SK-N-MC (cell line): ENCODE results near the gene SPINK7.
"Not testable (repeated sequence)": the region's sequence is repeated elsewhere in the genome, so short reads cannot be mapped to it uniquely, and the experiment has no call there.

Source experiments
- DNase-seq: peaks from one replicate; pipeline ENCODE4 v3.0.0-alpha.2; 2011; ENCODE audit warnings: low read depth, low spot score
- H3K27ac ChIP-seq: fragments of 200-600 bp; sonication (generic); 2 replicates; pipeline ENCODE4 v1.5.1; 2016; ENCODE audit warnings: mixed run types
- H3K36me3 ChIP-seq: fragments of 200-600 bp; sonication (generic); 2 replicates; pipeline ENCODE4 v1.6.1; 2017; ENCODE audit warnings: antibody characterized with exemption, low read length, mixed read lengths; ENCODE audit not compliant: insufficient read depth
- H3K4me3 ChIP-seq: fragments of 200-600 bp; sonication (generic); 2 replicates; pipeline ENCODE4 v1.5.1; 2016
- H3K9ac ChIP-seq: fragments of 200-600 bp; sonication (generic); 2 replicates; pipeline ENCODE4 v1.8.0; 2017; ENCODE audit warnings: mixed run types, mixed read lengths; ENCODE audit not compliant: insufficient read length
- H3K9me3 ChIP-seq: fragments of 200-600 bp; sonication (generic); 2 replicates; pipeline ENCODE4 v1.6.1; 2017; ENCODE audit warnings: low read depth, mild to moderate bottlenecking, antibody characterized with exemption, low read length, moderate library complexity, mixed read lengths
- EZH2 ChIP-seq: fragments of 200-600 bp; sonication (generic); IDR thresholded peaks from one replicate; pipeline ENCODE4 v1.6.1; 2017; ENCODE audit warnings: antibody characterized with exemption
- FOXP2 ChIP-seq: optimal IDR thresholded peaks from 2 replicates; pipeline ENCODE3; 2011; ENCODE audit warnings: mild to moderate bottlenecking, moderate library complexity; ENCODE audit not compliant: insufficient read depth; ENCODE audit errors: extremely low read length, control extremely low read depth
- POLR2AphosphoS5 ChIP-seq: IDR thresholded peaks from 2 replicates; pipeline ENCODE4 v1.6.1; 2012; ENCODE audit warnings: mild to moderate bottlenecking, low read depth, low read length, borderline replicate concordance

Gene SPINK7

GRCh38 chr5:148309019-148309418 is 3.2 kb upstream of the SPINK7 start:
- H3K9ac ChIP-seq = no peak overlapping the region
- no peak overlapping the region for H3K27ac ChIP-seq
- H3K4me3 ChIP-seq = no peak overlapping the region
- TF ChIP-seq FOXP2 (no peak), EZH2 (no peak), POLR2AphosphoS5 (no peak)
- no peaks in the 10 kb centered on the region for H3K9me3 ChIP-seq
- H3K36me3 ChIP-seq = no peaks in the 10 kb centered on the region
- DNase-seq = no peak

GRCh38 chr5:148309746-148310145 is 2.5 kb upstream of the SPINK7 start:
- DNase-seq = no peak
- H3K4me3 ChIP-seq = no peak overlapping the region
- TF ChIP-seq FOXP2 = no peak
- no peak for TF ChIP-seq EZH2
- no peak for TF ChIP-seq POLR2AphosphoS5
- H3K36me3 ChIP-seq = no peaks in the 10 kb centered on the region
- H3K27ac ChIP-seq = no peak overlapping the region
- no peak overlapping the region for H3K9ac ChIP-seq
- H3K9me3 ChIP-seq = no peaks in the 10 kb centered on the region

- H3K4me3 ChIP-seq = no peak overlapping the region
- TF ChIP-seq EZH2 = no peak
- no peak overlapping the region for H3K27ac ChIP-seq
- H3K36me3 ChIP-seq = no peaks in the 10 kb centered on the region
- no peaks in the 10 kb centered on the region for H3K9me3 ChIP-seq
- no peak for DNase-seq
- no peak overlapping the region for H3K9ac ChIP-seq
These were observed 739 bp upstream of the SPINK7 start for GRCh38 chr5:148311484-148311883.

- no peak for DNase-seq
- Histone ChIP-seq H3K27ac (no peak overlapping the region), H3K9ac (no peak overlapping the region), H3K4me3 (no peak overlapping the region), H3K9me3 (no peaks in the 10 kb centered on the region), H3K36me3 (no peaks in the 10 kb centered on the region)
- no peak for TF ChIP-seq FOXP2
- TF ChIP-seq EZH2 = no peak
- TF ChIP-seq POLR2AphosphoS5 = no peak
These were observed 2.0 kb downstream of the SPINK7 start for GRCh38 chr5:148314187-148314586.

GRCh38 chr5:148314731-148315130 is 2.5 kb downstream of the SPINK7 start:
- Histone ChIP-seq H3K4me3 (no peak overlapping the region), H3K9ac (no peak overlapping the region), H3K27ac (no peak overlapping the region), H3K9me3 (no peaks in the 10 kb centered on the region), H3K36me3 (no peaks in the 10 kb centered on the region)
- no peak for DNase-seq
- TF ChIP-seq POLR2AphosphoS5 (no peak), EZH2 (no peak)

- not testable (repeated sequence) for H3K27ac ChIP-seq, H3K9me3 ChIP-seq, DNase-seq, H3K9ac ChIP-seq, H3K36me3 ChIP-seq
- peak overlapping the region; percentile 57 for H3K4me3 ChIP-seq
These were observed 8.1 kb downstream of the SPINK7 start for GRCh38 chr5:148320011-148320963.

- Histone ChIP-seq H3K27ac (no peak overlapping the region), H3K9ac (no peak overlapping the region), H3K9me3 (no peaks in the 10 kb centered on the region), H3K36me3 (no peaks in the 10 kb centered on the region), H3K4me3 (no peak overlapping the region)
- TF ChIP-seq EZH2 = no peak
- TF ChIP-seq FOXP2 = no peak
- TF ChIP-seq POLR2AphosphoS5 = no peak
- DNase-seq = no peak
These were observed 21.1 kb downstream of the SPINK7 start for GRCh38 chr5:148333262-148333849.

GRCh38 chr5:148335259-148335658 is 23.0 kb downstream of the SPINK7 start, which contains the start of gene SPINK9:
TSS of gene SPINK9 (plus strand) at chr5:148335559. CDS start at chr5:148335614, 55 bp downstream.
- DNase-seq = no peak
- no peaks in the 10 kb centered on the region for H3K36me3 ChIP-seq
- no peak within 1 kb of the TSS for H3K9ac ChIP-seq
- H3K27ac ChIP-seq = no peak within 1 kb of the TSS
- TF ChIP-seq POLR2AphosphoS5 = no peak
- no peak for TF ChIP-seq FOXP2
- TF ChIP-seq EZH2 = no peak
- H3K4me3 ChIP-seq = no peak within 1 kb of the TSS
- no peaks in the 10 kb centered on the region for H3K9me3 ChIP-seq

GRCh38 chr5:148336704-148337435 is 24.6 kb downstream of the SPINK7 start:
- Histone ChIP-seq H3K36me3 (no peaks in the 10 kb centered on the region), H3K9me3 (no peaks in the 10 kb centered on the region), H3K27ac (no peak overlapping the region), H3K4me3 (no peak overlapping the region), H3K9ac (no peak overlapping the region)
- no peak for DNase-seq
- TF ChIP-seq POLR2AphosphoS5 (no peak), FOXP2 (no peak), EZH2 (no peak)
